Lower leg skin (tissue), 4 donors: ENCODE data around the gene CHIT1. TPM values are rescaled to one million over a fixed set of nuclear protein-coding genes. Genes with fewer than 3 reads are reported as not detected.

Experiments used
- DNase-seq, 2 donors: peaks; one replicate each; pipeline ENCODE4 v3.0.0-alpha.2; 2019; ENCODE audit warnings: low spot score in 2 of 2
- H3K4me3 ChIP-seq: fragments of 200-600 bp; sonication (generic); 2 replicates; pipeline ENCODE4 v1.5.1; 2017; ENCODE audit warnings: mild to moderate bottlenecking, low read depth; ENCODE audit not compliant: poor library complexity, severe bottlenecking
- CTCF ChIP-seq, 3 donors: fragments of 450-650 bp; IDR thresholded peaks; one replicate each; pipeline ENCODE4 v1.5.1; 2016; ENCODE audit warnings: antibody characterized with exemption in 3 of 3, mild to moderate bottlenecking in 3 of 3, moderate library complexity in 2 of 3
- POLR2A ChIP-seq, 2 donors: fragments of 450-650 bp; IDR thresholded peaks; one replicate each; pipeline ENCODE4 v1.6.1; 2016 to 2017; ENCODE audit warnings: antibody characterized with exemption in 2 of 2, mild to moderate bottlenecking in 1 of 2, moderate library complexity in 1 of 2
- WGBS, 2 donors: methylation state at CpG; one replicate each; pipeline ENCODE4 v1.1.5; 2018; 5-methylcytosine and 5-hydroxymethylcytosine counted together
- intact Hi-C: fragments of 100-400 bp; cut with DNase I; formaldehyde crosslinking; loops from one replicate; pipeline ENCODE4 v1.15.0; 2023; ENCODE audit warnings: low total_unique reads
- total RNA-seq, 4 donors: library from RNA; depleted of rRNA; stranded (reverse); fragments of >200 nt; gene quantifications; one replicate each; pipeline ENCODE4 v1.1.0, GENCODE V29; 2016

CHIT1 gene
- total RNA-seq, 4 donors from 2014 or later = 0.61 to 8.3 TPM; not detected in 2

GRCh38 chr1:203176273-203177035 lies 53.0 kb downstream of the CHIT1 start:
- intact Hi-C loops = no loop called here
- no peak for DNase-seq
- no peak overlapping the region for H3K4me3 ChIP-seq
- WGBS, 2 donors = 90 to 95% methylated on average over 9 of the region's 9 CpGs
- TF ChIP-seq POLR2A (IDR thresholded peaks at IDR 0.05) (no peak), CTCF (IDR thresholded peaks at IDR 0.05) (no peak)

- no peak overlapping the region for H3K4me3 ChIP-seq
- 75 to 80% methylated on average over 9 of the region's 9 CpGs for WGBS, 2 donors
- DNase-seq = no peak
Observed at GRCh38 chr1:203175827-203176241, 53.6 kb downstream of the CHIT1 start.

GRCh38 chr1:203175237-203175826 lies 54.1 kb downstream of the CHIT1 start, which contains the start of gene MYBPH:
Gene MYBPH (minus strand): TSS chr1:203175826. CDS start chr1:203175755, 71 bp downstream.
- H3K4me3 ChIP-seq = no peak within 1 kb of the TSS
- TF ChIP-seq CTCF (IDR thresholded peaks at IDR 0.05) (no peak), POLR2A (IDR thresholded peaks at IDR 0.05) (no peak)
- DNase-seq = no peak
- intact Hi-C loops = no loop called here
- WGBS, 2 donors = 72 to 90% methylated on average over 5 of the region's 5 CpGs

More at GRCh38 chr1:203175827-203176241, 53.6 kb downstream of the CHIT1 start:
- intact Hi-C loops = no loop called here
- TF ChIP-seq POLR2A (IDR thresholded peaks at IDR 0.05) = no peak

GRCh38 chr1:203174324-203174985 lies 55.0 kb downstream of the CHIT1 start:
- intact Hi-C loops = no loop called here
- no peak for TF ChIP-seq CTCF (IDR thresholded peaks at IDR 0.05)
- no peak for TF ChIP-seq POLR2A (IDR thresholded peaks at IDR 0.05)
- 86 to 87% methylated on average over 12 of the region's 12 CpGs for WGBS, 2 donors
- no peak for DNase-seq
- no peak overlapping the region for H3K4me3 ChIP-seq

- H3K4me3 ChIP-seq = no peak overlapping the region
- TF ChIP-seq CTCF (IDR thresholded peaks at IDR 0.05) (no peak), POLR2A (IDR thresholded peaks at IDR 0.05) (no peak)
- intact Hi-C loops = no loop called here
- 85 to 88% methylated on average over 5 of the region's 5 CpGs for WGBS, 2 donors
- DNase-seq = no peak
Observed at GRCh38 chr1:203173566-203173965, 55.9 kb downstream of the CHIT1 start.

- H3K4me3 ChIP-seq = no peak overlapping the region
- intact Hi-C loops = no loop called here
- TF ChIP-seq POLR2A (IDR thresholded peaks at IDR 0.05) (no peak), CTCF (IDR thresholded peaks at IDR 0.05) (no peak)
- DNase-seq = no peak
- 73 to 86% methylated on average over 2 of the region's 2 CpGs for WGBS, 2 donors
Observed at GRCh38 chr1:203173011-203173555, 56.4 kb downstream of the CHIT1 start.
